Activated CD8-positive, alpha-beta memory T cell treated with anti-CD3 and anti-CD28 coated beads, Interleukin-2, amount 50 U/mL, for 48 hours (primary cell): ENCODE results near the gene CORO1C.

ENCODE experiments used
- DNase-seq: peaks from one replicate; pipeline ENCODE4 v3.0.0-alpha.2; 2020

The CORO1C gene

DNA sequence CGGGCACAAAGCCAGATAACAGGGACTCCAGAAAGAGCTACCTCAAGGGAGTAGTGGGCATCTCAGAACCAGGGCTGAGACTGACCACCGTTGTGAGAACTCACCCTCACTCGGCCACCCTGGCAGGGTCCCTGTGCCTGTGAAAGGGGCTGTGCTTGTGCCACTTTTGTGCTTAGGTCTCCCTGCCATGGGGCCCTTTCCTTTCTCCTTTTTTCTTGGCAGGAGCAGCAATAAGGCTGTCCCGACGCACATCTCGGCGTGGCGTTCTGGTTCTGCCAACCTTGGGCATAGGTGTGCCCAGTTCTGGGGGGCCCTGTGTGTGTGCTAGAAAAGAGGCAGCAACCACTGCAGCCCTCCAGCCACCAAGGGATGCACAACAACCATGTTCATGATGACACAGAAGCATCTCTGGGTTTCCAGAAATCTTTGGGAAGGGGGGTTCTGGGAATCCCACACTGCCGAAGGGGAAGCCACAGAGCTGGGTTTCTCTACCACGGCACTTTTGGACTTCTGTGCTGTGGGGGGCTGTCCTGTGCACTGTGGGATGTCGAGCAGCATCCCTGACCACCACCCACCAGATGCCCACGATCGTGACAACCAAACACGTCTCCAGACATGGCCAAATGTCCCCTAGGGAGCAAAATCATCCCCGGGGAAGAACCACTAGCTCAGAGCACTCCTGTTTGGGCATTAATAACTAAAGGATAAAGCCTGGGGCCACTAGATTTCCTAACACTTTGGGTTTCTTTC lies 120.3 kb downstream of the CORO1C start:
- DNase-seq = no peak

DNA sequence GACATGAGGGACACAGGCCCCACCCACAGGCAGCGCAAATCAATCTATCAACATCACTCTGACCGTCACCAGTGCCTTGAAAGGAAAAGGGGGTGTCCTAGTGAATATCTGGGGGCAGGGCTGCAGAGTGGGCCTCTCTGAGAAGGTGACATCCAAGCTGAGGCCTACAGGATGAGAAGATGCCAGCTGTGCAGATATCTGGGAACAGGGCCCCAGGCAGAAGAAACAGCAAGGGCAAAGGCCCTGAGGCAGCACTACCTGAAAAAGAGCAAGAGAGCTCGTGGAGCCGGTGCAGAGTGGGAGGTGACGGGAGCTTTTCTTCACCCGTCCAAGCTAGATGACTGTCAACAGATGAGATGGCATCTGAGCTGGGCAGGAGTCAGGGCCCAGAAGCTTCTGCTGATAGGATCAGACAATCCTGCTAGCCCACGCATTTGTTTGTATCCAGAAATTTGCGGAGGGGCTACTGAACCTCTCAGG lies 120.9 kb downstream of the CORO1C start:
- no peak for DNase-seq

DNA sequence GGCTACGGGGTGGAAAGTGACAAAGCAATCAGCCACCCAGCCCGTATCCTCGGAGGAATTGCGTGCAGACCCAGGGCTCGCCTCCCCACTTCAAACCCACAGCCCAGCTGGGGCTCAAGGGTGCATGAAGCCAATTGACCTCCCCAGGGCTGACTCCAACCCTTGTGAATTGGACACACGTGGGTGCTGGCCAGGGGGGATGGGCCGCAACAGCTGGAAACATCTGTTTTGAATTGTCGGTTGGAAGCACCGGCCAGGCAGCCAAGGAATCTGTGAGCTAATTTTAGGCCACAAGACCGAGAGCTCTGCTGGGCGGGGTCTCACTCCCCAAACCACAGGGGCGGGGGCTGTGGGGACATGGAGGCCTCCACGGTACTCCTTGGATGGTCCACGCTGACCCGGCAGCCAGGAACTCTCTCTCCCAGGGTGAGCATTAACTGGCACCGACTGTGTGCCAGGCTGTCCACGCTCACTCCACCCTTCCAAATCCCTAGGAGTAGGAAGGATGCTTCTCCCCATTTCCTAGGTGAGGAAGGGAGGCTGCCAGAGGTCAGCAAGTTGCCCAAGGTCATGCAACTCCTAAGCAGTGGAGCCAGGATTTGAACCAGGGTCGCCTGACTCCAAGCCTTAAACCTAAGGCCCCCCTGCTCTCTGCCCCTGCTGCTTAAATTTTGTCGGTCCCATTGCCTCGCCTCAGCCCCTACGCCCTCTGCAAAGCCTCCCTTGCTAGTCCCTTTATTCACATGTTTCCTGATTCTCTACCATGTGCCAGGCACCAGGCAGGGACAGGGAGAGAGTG lies 121.6 kb downstream of the CORO1C start:
- no peak for DNase-seq

DNA sequence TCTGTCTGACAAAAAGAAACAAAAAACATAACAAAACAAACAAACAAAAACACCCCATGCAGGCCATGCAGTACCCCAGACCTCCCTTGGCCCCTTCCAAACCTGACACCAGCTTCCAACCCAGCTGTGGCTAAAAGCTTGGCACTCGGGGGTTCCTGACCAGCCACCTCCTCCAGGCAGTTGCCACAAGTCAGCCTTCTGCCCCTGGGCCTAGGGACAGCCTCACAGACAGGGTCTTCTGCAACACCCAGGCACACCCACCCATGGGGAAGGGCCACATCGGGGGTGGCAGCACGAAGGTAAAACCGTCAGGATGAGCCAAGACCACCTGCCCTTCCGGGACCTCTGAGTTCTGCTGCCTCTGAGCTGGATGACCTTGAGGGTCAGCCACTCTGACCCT lies 122.7 kb downstream of the CORO1C start:
- DNase-seq = no peak

DNA sequence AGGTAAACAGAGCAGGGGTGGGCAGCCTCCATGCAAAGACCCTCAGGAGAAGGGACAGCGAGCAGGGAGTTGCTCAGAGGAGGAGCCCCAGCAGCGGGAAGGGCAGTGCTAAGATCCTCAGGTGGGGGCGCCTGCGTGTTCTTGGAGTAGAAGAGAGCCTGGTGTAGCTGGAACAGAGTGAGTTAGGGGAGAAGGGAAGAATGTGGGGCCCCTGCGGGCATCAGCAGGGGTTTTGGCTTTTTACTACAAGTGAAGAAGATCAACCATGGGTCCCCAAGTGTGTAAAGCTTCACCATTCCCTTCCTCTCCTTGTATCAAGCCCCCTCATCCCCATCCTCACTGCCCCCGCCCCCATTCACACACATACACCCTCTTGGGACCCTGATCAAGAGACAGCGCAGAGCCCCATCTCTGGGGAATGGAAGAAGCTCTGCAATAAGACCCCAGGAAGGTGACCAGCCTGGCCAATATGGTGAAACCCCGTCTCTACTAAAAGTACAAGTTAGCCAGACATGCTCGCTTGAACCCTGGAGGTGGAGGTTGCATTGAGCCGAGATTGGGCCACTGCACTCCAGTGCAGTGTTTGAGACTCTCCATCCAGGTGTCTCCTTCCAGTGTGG lies 123.2 kb downstream of the CORO1C start:
- no peak for DNase-seq

DNA sequence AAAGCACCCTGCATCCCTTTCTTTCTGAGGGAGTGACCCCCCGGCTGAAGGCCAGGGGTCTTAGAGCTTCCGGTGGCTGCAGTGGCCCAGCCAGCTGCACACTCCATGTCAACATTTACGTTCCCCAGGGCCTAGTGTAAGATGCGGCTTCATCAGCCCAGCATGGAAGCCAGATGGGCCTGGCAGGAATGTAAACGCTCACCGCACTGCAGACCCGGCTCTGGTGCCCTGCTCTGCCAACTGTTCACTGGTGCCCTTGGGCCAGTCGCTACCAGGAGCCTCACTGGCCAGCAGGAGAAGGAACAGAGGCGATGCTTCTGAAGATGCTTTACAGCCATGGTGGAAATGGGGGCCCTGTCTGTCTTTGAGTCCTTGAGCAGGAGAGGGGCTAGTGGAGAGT lies 124.8 kb downstream of the CORO1C start:
- no peak for DNase-seq

DNA sequence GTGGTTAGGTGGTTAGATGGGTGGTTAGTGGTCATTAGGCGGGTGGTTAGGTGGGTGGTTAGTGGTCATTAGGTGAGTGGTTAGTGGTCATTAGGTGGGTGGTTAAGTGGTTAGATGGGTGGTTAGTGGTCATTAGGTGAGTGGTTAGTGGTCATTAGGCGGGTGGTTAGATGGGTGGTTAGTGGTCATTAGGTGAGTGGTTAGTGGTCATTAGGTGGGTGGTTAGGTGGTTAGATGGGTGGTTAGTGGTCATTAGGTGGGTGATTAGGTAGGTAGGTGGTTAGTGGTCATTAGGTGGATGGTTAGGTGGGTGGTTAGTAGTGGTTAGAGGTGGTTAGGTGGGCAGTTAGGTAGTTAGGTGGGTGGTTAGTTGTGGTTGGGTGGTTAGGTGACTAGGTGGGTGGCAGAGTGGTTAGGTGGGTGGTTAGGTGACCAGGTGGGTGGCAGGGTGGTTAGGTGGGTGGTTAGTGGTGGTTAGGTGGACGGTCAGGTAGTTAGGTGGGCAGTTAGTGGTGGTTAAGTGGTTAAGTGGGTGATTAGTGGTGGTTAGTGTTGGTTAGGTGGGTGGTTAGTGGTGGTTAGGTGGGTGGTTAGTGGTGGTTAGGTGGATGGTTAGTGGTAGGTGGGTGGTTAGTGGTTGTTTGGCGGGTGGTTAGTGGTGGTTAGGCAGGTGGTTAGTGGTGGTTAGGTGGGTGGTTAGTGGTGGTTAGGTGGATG lies 125.5 kb downstream of the CORO1C start:
- DNase-seq = no peak

DNA sequence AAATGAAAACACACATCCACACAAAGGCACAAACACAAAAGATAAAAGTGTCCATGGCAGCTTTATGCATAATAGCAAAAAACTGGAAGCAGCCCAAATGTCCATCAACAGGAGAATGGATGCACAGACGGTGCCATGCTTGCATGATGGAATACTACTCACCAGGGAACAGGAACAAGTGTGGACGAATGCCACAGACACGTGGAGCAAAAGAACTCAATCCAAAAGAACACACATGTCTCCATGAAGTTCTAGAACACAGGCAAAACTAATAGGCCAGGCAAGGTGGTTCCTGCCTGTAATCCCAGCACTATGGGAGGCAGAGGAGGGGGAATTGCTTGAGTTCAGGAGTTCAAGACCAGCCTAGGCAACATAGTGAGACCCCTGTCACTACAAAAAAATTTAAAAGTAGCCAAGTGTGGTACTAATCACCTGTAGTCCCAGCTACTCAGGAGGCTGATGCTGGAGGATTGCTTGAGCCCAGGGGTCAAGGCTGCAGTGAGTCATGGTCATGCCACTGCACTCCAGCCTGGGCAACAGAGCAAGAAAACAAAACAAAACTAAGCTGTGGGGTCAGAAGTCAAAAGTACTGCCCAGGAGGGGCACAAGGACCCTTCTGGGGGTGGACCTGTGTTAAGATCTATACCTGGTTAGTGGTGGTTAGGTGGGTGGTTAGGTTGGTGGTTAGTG lies 126.2 kb downstream of the CORO1C start:
- DNase-seq = no peak

DNA sequence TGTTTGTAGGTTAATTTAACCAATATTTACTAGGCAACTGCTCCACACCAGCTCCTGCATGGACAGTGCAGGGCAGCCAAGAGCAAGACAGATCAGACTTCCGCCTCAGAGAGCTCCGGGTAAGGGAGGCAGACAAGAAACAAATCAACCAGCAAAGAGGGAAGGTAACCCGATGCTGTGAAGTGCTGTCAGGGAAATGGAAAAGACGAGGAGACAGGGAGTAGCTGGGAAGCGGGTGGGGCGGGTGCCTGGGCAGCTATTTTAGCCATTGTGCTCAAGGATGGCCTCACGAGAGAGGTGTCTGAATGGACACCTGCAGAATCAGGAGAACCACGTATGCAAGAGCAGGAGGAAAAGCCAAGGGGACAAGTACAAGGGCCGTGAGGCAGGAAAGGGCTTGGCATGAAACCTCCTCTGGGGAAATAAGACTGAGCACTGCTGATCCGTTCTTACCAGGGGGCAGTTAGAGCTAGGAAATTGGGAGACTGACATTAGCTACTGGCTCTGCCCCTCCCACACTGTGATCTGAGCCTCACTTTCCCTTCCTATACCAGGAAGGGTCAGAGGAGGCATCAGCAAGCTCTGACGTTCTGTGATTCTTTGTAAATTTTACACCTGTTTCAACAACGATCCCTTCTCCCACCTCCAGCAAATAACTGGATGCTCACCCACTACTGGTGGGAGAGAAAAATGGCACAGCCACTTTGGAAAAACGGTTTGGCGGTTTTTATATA lies 126.9 kb downstream of the CORO1C start:
- DNase-seq = no peak

DNA sequence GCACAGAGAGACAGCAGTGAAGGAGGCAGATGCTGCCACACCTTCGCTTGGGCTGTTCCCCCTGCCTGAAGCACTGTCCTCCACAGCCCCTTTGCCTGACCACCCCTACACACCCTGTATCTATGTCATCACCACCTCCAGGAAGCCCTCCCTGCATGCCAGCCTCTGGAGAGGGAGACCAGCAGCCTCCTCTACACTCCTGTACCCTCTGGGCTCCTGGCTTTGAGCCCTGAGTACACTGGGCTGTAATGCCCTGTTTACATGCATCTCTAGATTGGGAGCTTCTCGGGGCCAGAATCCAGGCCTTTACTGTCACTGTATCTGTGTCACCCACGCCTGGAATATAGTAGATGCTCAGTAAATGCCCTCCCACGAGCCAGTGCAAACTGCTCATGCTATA lies 127.6 kb downstream of the CORO1C start:
- no peak for DNase-seq

DNA sequence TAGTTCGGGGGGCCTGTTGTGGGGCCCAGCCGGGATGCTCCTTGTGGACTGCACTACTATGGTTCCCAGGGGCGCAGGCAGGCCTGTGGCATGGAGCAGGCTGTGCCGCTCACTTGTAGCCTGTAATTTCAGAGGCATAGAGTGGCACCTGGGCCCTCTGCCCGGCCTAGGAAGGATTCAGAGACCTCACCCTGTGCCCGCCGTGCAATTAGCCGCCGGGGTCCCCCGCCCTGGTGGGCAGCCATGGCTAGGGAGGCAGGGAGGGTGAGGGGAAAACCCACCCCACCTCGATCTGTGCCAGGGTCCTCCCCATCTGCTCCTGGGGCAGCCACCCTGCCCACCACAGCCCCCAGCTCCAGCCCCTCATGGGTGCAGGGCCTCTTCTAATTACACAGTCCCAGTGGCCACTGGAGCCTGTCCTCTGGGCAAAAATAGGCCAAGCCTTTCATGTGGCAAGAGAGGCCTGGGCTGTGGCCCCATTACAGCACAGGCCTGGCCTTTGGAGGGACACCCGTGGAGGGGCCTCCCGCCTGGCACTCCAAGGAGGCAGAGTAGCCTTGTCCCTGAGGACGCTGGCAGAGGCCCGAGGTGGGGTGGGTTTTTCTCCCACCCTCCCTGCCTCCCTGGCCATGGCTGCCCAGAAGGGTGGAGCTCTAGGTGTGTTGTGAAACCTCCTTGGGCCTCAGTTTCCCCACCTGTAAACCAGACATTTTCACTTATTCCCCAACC lies 128.2 kb downstream of the CORO1C start:
- no peak for DNase-seq

DNA sequence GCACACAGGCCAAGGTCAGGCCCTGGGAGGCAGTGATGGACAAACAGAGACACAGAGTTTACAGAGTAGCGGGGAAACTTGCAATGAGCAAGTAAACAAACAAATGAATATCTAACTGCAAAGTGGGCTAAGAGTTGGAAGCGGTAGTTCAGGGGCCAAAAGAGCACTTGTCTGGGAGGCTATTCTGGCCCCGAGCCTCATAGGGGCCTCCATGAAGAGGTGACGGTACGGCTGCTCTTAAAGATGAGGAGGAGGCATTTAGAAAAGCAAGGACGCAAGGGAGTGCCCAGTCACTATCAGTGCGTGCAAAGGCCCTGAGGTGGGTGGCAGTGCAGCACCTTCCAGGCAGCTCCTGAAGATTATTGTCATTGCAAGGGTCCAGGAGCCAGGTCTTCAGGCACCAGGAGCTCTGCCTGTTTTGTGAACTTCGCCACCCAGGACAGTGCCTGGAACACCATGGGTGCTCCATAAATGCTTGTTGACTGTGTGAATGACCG lies 129.1 kb downstream of the CORO1C start:
- no peak for DNase-seq

DNA sequence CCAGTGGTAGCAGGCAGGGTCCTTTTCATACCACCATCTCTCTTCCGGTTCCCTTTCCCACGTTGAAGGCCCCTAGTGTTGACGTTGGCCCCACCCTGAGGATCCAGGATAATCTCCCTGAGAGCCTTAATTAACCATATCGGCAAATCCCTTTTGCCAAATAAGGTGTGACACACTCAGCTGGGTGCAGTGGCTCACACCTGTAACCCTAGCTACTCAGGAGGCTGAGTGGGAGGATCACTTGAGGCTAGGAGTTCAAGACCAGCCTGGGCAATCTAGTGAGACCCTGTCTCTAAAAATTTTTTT lies 130.7 kb downstream of the CORO1C start:
- no peak for DNase-seq

DNA sequence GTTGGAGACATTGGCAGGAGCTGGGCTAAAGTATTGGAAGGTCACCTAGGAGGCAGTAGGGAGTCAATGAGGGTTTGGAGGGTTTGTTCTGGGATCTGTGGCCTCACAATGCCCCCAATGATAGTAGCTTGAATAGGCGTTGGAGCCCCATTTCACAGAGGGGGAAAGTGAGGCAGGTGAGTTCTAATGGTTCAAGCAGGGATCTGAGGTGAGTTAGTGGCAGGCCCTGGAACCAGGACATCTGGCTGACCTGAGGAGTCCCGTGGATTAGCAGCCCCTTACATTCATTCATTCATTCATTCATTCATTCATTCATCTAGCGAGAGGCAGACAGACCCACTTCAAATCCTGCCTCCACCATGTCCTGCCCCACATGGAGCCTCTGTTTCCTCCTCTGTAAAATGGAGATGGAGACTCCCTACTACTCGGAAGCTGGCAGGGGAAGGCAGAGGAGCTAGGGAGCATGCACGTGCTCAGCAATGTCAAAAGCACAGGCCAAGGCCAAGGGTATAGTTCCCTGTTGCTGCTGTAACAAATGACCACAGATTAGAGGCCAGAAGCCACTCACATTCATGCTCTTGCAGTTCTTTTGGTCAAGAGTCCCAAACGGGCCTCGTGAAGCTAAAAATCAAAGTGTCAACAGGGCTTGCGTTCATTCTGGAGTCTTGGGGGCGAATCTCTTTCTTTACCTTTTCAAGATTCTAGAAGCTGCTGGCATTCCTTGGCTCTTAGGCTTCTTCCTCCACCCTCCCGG lies 131.2 kb downstream of the CORO1C start:
- no peak for DNase-seq

DNA sequence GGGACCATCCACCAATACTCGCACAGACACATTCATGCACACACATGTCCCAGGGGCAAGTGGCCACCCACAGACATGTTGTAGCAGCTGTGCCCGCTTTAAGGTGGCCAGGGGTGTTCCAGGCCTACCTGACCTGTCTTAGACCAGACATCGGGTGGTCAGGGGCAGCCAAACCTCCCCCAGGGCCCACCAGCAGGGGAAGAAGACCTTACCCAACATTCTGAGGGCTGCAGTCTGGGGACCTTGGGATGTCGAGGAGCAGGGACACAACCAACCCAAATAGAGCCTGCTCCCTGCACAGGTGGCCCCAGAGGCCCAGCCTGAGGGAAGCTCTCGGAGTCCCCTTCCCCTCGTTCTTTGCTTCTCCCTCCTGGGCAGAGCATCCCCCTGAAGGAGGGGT lies 131.8 kb downstream of the CORO1C start:
- no peak for DNase-seq

DNA sequence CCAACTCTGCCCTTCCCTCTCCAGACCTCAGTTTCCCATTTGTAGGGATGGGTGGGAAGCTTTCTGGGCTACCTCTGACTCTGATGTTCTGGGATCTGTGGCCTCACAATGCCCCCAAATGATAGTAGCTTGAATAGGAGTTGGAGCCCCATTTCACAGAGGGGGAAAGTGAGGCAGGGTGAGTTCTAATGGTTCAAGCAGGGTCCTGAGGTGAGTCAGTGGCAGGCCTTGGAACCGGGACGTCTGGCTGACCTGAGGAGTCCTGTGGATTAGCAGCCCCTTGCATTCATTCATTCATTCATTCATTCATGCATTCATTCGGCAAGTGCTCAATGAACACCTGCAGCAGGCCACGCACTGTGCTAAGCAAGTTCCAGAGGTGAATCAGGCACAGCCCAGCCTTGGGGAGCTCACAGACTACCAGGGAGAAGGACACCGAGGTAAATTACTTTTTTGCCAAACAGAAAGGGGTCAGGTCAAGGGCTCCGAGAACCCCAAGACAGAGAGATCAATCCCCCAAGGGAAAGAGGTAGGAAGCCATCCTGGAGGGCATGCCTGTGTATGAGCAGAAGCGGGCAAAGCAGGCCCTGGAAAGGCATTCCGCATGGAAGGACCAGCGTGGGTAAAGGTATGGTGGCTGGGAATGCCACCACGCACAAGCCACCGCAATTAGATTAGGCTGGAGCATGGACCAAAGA lies 132.6 kb downstream of the CORO1C start:
- DNase-seq = no peak

DNA sequence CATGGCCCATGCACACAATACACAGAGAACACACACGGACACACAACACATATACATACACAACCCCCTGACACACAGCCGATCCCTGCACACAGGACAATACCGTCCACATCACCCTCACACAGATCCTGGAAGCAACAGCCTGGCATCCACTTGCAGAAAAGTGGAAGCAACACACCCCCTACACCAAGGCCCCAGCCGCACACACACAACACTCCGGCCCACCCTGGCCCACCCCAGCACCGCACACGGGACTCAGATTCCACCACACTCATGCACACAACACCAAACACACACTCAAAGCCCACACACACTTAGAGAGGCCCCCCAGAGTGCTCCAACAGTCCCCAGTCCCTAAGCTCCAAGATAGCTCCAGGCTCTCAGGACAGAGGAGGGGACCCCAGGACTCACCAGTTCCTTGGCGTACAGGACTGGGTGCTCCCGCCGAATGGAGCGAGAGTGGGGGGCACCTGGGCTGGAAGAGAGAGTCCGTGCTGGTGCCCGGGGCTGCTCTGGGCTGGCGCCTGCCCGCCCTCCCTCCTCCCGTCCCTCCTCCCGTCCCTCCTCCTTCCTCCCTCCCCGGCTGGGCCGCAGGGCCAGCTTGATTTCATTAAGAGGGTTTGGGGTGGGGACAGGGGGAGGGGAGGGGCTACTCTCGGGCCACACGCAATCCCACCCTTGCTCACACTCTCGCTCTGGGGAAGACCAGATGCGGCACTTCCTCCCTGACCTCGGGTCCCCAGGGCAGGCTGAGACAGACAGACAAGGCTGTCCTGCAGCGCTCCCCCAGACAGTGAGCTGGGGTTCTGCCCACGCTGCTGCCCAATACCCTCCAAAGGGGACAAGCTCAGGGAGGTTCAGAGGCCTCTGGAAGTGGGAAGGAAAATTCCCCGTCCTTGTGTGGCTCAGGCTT lies 133.5 kb downstream of the CORO1C start, which contains the start of gene TMEM119:
Gene TMEM119, minus strand, starts transcription at position 526 of the 913 bp plus-strand sequence. CDS start 5,701 bp downstream, outside the sequence.
- no peak for DNase-seq

DNA sequence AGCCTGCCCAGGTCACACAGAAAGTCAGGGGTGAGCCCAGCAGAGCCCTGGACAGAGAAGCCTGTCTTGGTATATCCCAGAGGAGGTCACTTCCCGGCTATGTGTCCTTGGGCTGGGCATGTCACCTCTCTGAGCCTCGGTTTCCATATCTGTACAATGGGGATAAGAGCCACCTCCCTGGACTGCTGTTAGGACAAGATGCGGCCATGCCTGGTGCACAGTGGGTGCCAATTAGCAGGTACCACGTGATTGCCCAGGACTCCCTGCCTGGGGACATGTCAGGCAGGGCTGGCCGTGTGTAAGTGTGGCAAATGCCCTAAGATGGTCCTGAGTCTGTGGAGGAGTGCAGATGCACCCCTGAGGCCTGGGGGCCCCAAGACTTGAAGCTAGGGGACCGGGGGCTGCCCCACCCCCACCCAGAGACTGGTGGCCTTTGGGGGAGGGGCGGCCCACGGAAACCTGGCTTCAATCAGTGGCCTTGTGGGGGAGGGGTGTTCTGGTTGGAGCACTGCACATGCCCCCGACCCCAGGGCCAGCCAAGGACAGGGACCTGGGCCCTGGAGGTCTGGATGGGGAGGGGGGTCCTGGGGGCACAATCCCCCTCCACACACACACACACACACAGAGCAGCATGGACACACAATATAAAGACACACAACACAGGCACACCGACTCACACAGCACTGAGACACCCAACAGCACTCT lies 134.3 kb downstream of the CORO1C start:
- DNase-seq = no peak
